ENCODE measurements around the gene KCTD17.

The KCTD17 gene

DNA sequence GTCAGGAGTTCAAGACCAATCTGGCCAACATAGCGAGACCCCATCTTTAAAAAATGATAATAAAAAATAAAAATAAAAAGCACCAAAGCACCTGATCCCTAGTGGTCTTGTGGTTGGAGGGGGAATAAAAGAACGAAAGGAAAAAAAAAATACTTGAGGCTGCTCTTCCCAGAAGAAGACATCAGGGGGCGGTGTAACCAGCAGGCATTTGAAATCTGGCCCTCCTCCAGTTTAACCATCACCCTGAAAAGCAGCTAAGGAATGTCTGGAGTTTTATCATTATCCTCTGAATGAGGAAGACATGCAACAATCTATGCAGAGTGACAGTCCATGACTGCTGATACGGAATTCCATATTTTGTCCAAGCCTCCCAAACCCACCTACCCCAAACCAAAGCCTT, 5.6 kb upstream of the KCTD17 start:
- H3K36me3 ChIP-seq (ENCODE audit: control insufficient read depth in 1 of 2, insufficient read depth in 2 of 2, low read length in 2 of 2) = no peaks in the 10 kb centered on the region
- no peaks in the 10 kb centered on the region for H3K4me1 ChIP-seq (ENCODE audit: control insufficient read depth in 1 of 2, insufficient read depth in 2 of 2, low read length in 2 of 2)
- H3K9me3 ChIP-seq (ENCODE audit: control insufficient read depth in 1 of 2, low read length in 2 of 2) = no peaks in the 10 kb centered on the region
- H3K27ac ChIP-seq (ENCODE audit: low read length) = no peak overlapping the region
- H3K4me3 ChIP-seq (ENCODE audit: low read depth in 1 of 2, low read length in 2 of 2) = no peak overlapping the region
- H3K27me3 ChIP-seq (ENCODE audit: low read depth, low read length) = no peaks in the 10 kb centered on the region

DNA sequence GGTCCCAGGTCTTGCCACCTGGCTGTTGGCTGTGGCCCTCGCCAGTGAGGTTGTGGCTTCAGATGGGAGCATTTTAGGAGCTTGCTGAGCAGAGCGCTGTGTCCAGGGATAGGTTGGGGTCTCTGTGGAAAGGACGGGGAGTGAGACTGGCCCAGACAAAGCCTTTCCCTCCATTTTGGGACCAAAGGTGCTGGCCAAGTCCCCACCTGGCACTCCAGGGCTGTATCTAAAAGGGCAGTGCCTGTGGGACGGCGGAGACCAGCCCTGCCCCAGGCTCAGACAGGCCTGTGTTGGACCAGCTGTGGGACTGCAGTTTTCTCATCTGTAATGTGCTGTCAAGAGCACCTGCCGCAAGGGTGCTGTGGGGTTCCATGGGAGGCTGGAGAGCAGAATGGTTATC, 5.0 kb upstream of the KCTD17 start:
- H3K27me3 ChIP-seq (ENCODE audit: low read depth, low read length) = no peaks in the 10 kb centered on the region
- H3K9me3 ChIP-seq (ENCODE audit: control insufficient read depth in 1 of 2, low read length in 2 of 2) = no peaks in the 10 kb centered on the region
- no peaks in the 10 kb centered on the region for H3K4me1 ChIP-seq (ENCODE audit: control insufficient read depth in 1 of 2, insufficient read depth in 2 of 2, low read length in 2 of 2)
- H3K36me3 ChIP-seq (ENCODE audit: control insufficient read depth in 1 of 2, insufficient read depth in 2 of 2, low read length in 2 of 2) = no peaks in the 10 kb centered on the region
- no peak overlapping the region for H3K4me3 ChIP-seq (ENCODE audit: low read depth in 1 of 2, low read length in 2 of 2)
- H3K27ac ChIP-seq (ENCODE audit: low read length) = no peak overlapping the region

DNA sequence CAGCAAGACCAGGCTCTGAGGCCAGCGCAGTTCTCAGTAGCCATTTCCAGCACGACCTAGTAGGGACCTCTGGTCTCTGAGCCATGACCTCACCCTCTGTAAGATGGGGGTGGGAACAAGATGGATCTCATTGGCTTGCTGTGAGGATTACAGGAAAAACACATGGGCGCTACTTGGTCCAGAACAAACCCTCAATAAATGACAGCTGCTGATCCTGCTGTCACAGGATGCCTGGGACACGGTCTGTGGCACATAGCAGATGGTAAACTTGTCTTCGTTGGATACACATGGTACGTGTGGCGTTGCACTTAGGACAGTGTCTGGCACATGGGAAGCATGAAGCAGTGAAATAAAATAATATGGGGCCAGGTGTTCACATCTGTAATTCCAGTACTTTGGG, 4.5 kb upstream of the KCTD17 start:
- no peak overlapping the region for H3K4me3 ChIP-seq (ENCODE audit: low read depth in 1 of 2, low read length in 2 of 2)
- H3K27ac ChIP-seq (ENCODE audit: low read length) = no peak overlapping the region
- H3K9me3 ChIP-seq (ENCODE audit: control insufficient read depth in 1 of 2, low read length in 2 of 2) = no peaks in the 10 kb centered on the region
- no peaks in the 10 kb centered on the region for H3K27me3 ChIP-seq (ENCODE audit: low read depth, low read length)
- H3K36me3 ChIP-seq (ENCODE audit: control insufficient read depth in 1 of 2, insufficient read depth in 2 of 2, low read length in 2 of 2) = no peaks in the 10 kb centered on the region
- H3K4me1 ChIP-seq (ENCODE audit: control insufficient read depth in 1 of 2, insufficient read depth in 2 of 2, low read length in 2 of 2) = peaks cover 0 to 4% of the 10 kb centered on the region in 2 donors

DNA sequence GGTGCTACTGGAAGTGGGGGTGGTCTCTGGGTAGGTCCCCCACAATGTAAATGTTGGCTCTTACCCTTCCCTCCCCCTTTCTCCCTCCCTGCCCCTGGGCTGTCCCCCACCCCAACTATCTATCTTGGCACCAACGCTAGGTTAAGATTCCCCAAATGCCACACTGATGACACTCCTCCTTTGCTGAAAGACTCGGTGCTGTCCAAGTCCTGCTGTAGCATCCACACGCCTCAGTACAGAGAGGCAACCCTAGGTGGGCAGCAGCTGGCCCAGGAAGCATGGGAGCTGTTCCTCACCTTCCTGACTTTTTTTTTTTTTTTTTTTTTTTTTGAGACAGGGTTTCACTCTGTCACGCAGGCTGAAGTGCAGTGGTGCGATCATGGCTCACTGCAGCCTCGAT, 3.4 kb upstream of the KCTD17 start:
- H3K4me1 ChIP-seq (ENCODE audit: control insufficient read depth in 1 of 2, insufficient read depth in 2 of 2, low read length in 2 of 2) = peaks cover 0 to 14% of the 10 kb centered on the region in 2 donors
- H3K36me3 ChIP-seq (ENCODE audit: control insufficient read depth in 1 of 2, insufficient read depth in 2 of 2, low read length in 2 of 2) = no peaks in the 10 kb centered on the region
- H3K27me3 ChIP-seq (ENCODE audit: low read depth, low read length) = no peaks in the 10 kb centered on the region
- H3K4me3 ChIP-seq (ENCODE audit: low read depth in 1 of 2, low read length in 2 of 2) = no peak overlapping the region
- H3K27ac ChIP-seq (ENCODE audit: low read length) = no peak overlapping the region
- no peaks in the 10 kb centered on the region for H3K9me3 ChIP-seq (ENCODE audit: control insufficient read depth in 1 of 2, low read length in 2 of 2)

DNA sequence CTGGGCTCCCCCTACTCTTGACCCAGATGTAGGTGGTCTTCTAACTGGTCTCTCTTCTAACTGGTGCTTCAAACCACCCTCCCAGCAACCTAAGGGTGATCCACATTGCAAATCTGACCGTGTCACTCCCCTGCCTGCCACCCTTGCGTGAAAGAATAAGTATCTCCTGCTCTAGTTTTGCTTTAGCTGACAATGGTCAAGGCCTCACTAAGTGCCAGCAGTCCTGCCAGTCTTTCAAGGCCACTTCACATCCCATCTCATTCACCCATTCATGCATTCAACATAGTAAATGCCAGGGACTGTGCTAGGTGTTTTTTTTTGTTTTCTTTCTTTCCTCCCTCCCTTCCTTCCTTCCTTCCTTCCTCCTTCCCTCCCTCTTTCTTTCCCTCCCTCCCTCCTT, 2.3 kb upstream of the KCTD17 start:
- no peak overlapping the region for H3K4me3 ChIP-seq (ENCODE audit: low read depth in 1 of 2, low read length in 2 of 2)
- no peaks in the 10 kb centered on the region for H3K36me3 ChIP-seq (ENCODE audit: control insufficient read depth in 1 of 2, insufficient read depth in 2 of 2, low read length in 2 of 2)
- no peak overlapping the region for H3K27ac ChIP-seq (ENCODE audit: low read length)
- no peaks in the 10 kb centered on the region for H3K27me3 ChIP-seq (ENCODE audit: low read depth, low read length)
- H3K4me1 ChIP-seq (ENCODE audit: control insufficient read depth in 1 of 2, insufficient read depth in 2 of 2, low read length in 2 of 2) = peaks cover 0 to 14% of the 10 kb centered on the region in 2 donors
- no peaks in the 10 kb centered on the region for H3K9me3 ChIP-seq (ENCODE audit: control insufficient read depth in 1 of 2, low read length in 2 of 2)

DNA sequence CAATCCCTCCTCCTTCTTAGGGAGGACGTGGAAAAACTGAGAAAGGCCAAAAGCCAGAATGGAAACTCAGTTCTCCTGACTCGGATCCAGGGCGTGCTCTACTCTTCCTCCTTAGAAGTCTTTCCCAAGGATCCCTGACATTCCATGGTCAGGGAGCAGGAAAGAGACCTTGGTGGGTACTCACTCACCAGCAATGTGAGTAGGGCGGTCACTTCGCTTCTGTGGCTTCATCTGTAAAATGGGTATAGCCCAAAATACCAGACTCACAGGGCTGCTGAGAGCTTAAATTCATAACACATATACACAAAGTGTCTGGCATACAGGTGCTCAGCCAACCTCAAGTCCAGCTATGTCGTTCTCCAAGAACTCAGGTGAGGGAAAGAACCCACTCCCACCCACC, 629 bp upstream of the KCTD17 start:
- H3K36me3 ChIP-seq (ENCODE audit: control insufficient read depth in 1 of 2, insufficient read depth in 2 of 2, low read length in 2 of 2) = peaks cover under 1 to 8% of the 10 kb centered on the region in 2 donors
- H3K9me3 ChIP-seq (ENCODE audit: control insufficient read depth in 1 of 2, low read length in 2 of 2) = no peaks in the 10 kb centered on the region
- peaks cover 0 to 14% of the 10 kb centered on the region in 2 donors for H3K4me1 ChIP-seq (ENCODE audit: control insufficient read depth in 1 of 2, insufficient read depth in 2 of 2, low read length in 2 of 2)
- no peak overlapping the region for H3K4me3 ChIP-seq (ENCODE audit: low read depth in 1 of 2, low read length in 2 of 2)
- H3K27me3 ChIP-seq (ENCODE audit: low read depth, low read length) = no peaks in the 10 kb centered on the region
- H3K27ac ChIP-seq (ENCODE audit: low read length) = no peak overlapping the region

DNA sequence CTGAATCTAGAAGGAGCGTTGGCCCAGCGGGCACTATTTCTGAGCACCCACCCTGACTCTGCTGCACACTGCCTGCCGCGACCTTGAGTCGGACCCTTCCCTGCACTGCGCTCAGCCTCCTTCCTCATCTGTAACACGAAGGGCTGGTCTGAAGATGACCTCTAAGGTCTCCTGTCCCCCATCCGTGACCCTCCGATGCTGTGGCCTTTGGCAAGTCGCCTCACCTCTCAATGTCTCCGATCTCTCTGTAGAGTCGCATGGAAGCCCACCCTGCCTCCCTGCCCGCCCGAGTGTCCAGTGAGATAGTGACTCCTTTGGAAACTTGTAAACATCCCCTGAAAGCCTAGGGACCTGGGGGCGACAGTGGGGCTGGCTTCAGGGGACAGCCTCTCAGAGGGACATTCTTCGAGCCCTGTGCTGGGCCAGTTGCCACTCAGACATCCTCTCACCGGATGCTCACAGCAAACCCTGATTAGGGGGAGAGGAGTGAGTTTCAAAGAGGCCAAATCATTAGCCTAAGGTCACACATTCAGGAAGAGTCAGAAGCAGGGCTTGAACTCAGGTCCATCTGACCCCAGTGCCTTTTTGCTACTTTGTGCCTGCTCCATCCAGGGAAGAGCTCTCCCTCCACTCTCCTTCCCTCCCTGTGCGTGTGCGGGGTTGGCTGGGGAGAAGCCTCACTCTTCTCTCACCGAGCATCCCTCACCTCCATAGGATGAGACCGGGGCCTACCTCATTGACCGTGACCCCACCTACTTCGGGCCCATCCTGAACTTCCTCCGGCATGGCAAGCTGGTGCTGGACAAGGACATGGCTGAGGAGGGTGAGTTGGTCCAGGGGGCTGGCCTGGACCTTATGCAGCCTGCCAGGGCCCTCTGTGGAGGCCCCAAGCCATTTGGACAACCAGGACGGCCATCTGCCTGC, 1.1 kb downstream of the KCTD17 start:
- Histone ChIP-seq H3K27ac (ENCODE audit: low read length) (no peak overlapping the region), H3K27me3 (ENCODE audit: low read depth, low read length) (no peaks in the 10 kb centered on the region), H3K4me3 (ENCODE audit: low read depth in 1 of 2, low read length in 2 of 2) (peak overlapping the region; percentile 48 to 88), H3K36me3 (ENCODE audit: control insufficient read depth in 1 of 2, insufficient read depth in 2 of 2, low read length in 2 of 2) (peaks cover 13 to 26% of the 10 kb centered on the region in 2 donors), H3K9me3 (ENCODE audit: control insufficient read depth in 1 of 2, low read length in 2 of 2) (no peaks in the 10 kb centered on the region), H3K4me1 (ENCODE audit: control insufficient read depth in 1 of 2, insufficient read depth in 2 of 2, low read length in 2 of 2) (peaks cover 0 to 14% of the 10 kb centered on the region in 2 donors)

DNA sequence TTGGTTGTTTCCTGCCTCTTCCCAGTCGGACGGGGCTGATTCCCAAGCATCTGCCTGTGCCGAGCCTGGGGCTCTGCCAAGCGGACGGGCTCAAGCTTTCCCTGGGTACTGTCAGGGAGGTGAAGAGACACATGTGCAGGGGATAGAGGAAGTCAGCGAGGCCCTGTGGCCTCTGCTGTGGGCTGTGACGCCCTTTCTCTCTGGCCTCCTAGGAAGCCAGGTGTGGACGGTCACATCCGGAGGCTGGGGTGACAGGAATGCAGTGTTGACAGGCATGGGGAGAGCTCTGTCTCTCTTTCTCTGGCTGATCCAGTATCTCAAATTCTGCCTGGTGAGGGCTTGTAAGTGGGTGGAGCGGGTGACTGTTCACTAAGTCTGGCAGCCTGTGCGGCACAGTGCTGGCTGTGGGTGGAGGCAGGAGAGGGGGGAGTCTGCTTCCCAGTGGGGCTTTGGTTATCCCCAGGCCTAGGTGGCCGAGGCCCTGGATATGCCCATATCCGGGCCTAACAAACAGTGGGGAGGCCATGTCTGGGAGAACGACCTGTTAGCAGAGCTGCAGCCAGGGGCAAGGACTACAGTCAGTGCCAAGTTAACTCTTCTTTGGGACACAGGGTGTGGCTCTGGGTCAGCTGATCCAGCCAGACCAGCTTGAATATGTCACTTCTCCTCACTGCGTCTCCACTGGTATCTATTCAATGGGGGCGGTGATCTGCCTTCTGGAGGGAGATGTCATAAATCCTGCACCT, 1.9 kb downstream of the KCTD17 start:
- H3K36me3 ChIP-seq (ENCODE audit: control insufficient read depth in 1 of 2, insufficient read depth in 2 of 2, low read length in 2 of 2) = peaks cover 20 to 34% of the 10 kb centered on the region in 2 donors
- no peak overlapping the region for H3K27ac ChIP-seq (ENCODE audit: low read length)
- H3K4me1 ChIP-seq (ENCODE audit: control insufficient read depth in 1 of 2, insufficient read depth in 2 of 2, low read length in 2 of 2) = peaks cover 0 to 14% of the 10 kb centered on the region in 2 donors
- H3K4me3 ChIP-seq (ENCODE audit: low read depth in 1 of 2, low read length in 2 of 2) = no peak overlapping the region
- no peaks in the 10 kb centered on the region for H3K9me3 ChIP-seq (ENCODE audit: control insufficient read depth in 1 of 2, low read length in 2 of 2)
- no peaks in the 10 kb centered on the region for H3K27me3 ChIP-seq (ENCODE audit: low read depth, low read length)

DNA sequence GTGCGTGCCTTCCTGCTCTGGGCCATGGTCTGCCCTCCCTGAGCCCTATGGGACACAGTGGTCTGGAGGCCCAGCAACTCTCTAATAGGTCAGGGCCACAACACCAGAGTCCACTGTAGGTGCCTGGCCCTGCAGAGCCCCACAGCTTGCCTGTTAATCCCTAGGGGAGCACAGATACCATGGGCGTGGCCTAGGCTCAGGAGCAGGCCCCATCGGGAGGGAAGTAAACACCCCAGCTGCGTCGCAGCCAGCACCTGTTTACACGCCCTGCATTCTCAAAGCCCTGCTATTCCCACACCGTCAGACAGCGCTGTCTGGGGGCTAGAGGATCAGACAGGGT, 2.5 kb downstream of the KCTD17 start:
- Histone ChIP-seq H3K4me3 (ENCODE audit: low read depth in 1 of 2, low read length in 2 of 2) (no peak overlapping the region), H3K27me3 (ENCODE audit: low read depth, low read length) (no peaks in the 10 kb centered on the region), H3K36me3 (ENCODE audit: control insufficient read depth in 1 of 2, insufficient read depth in 2 of 2, low read length in 2 of 2) (peaks cover 20 to 39% of the 10 kb centered on the region in 2 donors), H3K27ac (ENCODE audit: low read length) (no peak overlapping the region), H3K4me1 (ENCODE audit: control insufficient read depth in 1 of 2, insufficient read depth in 2 of 2, low read length in 2 of 2) (peaks cover 0 to 14% of the 10 kb centered on the region in 2 donors), H3K9me3 (ENCODE audit: control insufficient read depth in 1 of 2, low read length in 2 of 2) (no peaks in the 10 kb centered on the region)

DNA sequence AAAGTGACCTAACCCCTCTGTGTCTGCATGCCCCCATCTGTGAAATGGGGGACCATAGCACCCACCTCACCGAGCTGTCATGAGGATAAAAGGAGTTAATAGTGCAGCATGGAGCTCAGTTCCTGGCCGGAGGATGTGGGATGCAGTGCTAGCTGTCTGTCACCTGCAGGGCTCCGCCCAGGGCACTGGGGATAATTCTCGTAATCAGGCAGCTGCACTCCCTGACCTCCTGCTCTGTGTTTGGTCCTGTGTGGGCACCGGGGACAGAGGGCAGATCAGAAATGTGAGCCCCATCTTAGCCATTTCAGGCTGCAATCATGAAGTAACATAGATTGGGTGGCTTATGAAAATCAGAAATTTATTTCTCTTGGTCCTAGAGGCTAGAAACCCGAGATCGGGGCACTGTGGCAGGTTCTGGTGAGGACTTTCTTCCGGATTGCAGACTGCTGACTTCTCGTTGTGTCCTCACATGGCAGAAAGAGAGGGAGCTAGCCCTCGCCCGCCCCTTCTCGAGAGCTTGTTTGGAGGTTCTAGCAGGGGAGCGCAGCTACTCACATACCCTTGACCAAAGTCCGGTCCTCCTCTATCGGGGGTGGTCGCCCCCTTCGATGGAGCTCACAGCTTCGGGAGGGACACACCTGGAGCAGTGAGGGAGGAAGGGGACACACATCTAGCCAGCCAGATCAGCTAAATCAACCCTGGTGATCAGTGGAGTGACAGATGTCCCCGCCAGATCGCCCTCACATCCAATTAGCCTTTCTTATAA, 3.2 kb downstream of the KCTD17 start:
- Histone ChIP-seq H3K36me3 (ENCODE audit: control insufficient read depth in 1 of 2, insufficient read depth in 2 of 2, low read length in 2 of 2) (peaks cover 20 to 47% of the 10 kb centered on the region in 2 donors), H3K27ac (ENCODE audit: low read length) (no peak overlapping the region), H3K4me3 (ENCODE audit: low read depth in 1 of 2, low read length in 2 of 2) (no peak overlapping the region), H3K27me3 (ENCODE audit: low read depth, low read length) (no peaks in the 10 kb centered on the region), H3K4me1 (ENCODE audit: control insufficient read depth in 1 of 2, insufficient read depth in 2 of 2, low read length in 2 of 2) (peaks cover 0 to 14% of the 10 kb centered on the region in 2 donors), H3K9me3 (ENCODE audit: control insufficient read depth in 1 of 2, low read length in 2 of 2) (no peaks in the 10 kb centered on the region)

DNA sequence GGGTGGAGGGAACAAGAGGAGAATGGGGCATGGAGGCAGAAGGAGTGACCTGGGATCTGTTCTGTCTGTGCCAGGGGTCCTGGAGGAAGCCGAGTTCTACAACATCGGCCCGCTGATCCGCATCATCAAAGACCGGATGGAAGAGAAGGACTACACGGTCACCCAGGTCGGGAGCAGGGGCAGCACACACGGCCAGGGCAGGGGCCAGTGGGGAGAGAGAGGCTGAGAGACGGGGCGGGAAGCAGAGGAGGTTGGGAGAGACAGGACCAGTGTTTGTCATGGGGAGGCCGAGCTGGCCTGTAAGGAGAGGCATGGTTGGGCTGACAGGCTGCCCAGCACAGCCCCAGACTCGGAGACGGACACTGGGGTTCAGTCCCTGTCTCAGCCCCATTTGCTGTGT, 4.7 kb downstream of the KCTD17 start:
- Histone ChIP-seq H3K27ac (ENCODE audit: low read length) (no peak overlapping the region), H3K27me3 (ENCODE audit: low read depth, low read length) (no peaks in the 10 kb centered on the region), H3K4me3 (ENCODE audit: low read depth in 1 of 2, low read length in 2 of 2) (no peak overlapping the region), H3K36me3 (ENCODE audit: control insufficient read depth in 1 of 2, insufficient read depth in 2 of 2, low read length in 2 of 2) (peaks cover 20 to 58% of the 10 kb centered on the region in 2 donors), H3K9me3 (ENCODE audit: control insufficient read depth in 1 of 2, low read length in 2 of 2) (no peaks in the 10 kb centered on the region), H3K4me1 (ENCODE audit: control insufficient read depth in 1 of 2, insufficient read depth in 2 of 2, low read length in 2 of 2) (peaks cover 0 to 14% of the 10 kb centered on the region in 2 donors)
